Loucy (cell line): Measurements from ENCODE around the gene HECTD1.

ENCODE experiments used
- CTCF ChIP-seq: fragments of 200-600 bp; sonication (generic); conservative IDR thresholded peaks from 2 replicates; pipeline ENCODE4 v1.5.1; 2014; ENCODE audit warnings: mild to moderate bottlenecking, antibody characterized with exemption, low read length
- EZH2phosphoT487 ChIP-seq: fragments of 200-600 bp; IDR thresholded peaks from 2 replicates; pipeline ENCODE4 v1.6.1; 2018; ENCODE audit warnings: antibody characterized with exemption, mild to moderate bottlenecking, moderate library complexity, borderline replicate concordance

DNA sequence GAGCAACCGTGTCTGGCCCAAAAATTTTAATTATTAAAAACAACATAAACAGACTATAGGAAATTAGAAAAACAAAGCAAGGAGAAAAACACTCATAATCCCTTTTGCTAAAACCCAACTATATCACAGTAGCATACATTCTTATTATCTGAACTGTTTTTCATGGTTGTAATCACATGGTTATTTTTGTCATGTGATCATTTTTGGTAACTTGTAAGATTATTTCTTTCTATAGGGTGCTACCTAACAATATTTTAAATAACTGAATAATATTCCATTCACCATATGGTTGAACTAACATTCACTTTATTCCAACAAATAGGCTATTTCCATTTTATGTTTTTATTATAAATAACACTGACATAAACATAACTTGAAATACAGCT is 23.0 kb upstream of the HECTD1 start:
- TF ChIP-seq CTCF (no peak), EZH2phosphoT487 (no peak)
